SK-N-SH treated with all-trans-retinoic acid at 6 μM for 48 hours (cell line): ENCODE measurements around the gene IFITM2.

ENCODE experiments used
- BACH2 ChIP-seq: fragments of 250-450 bp; sonication (Bioruptor Pico); IDR thresholded peaks from 2 replicates; pipeline ENCODE4 v1.9.0; 2021; ENCODE audit warnings: mild to moderate bottlenecking, borderline replicate concordance
- GLIS3 ChIP-seq: fragments of 250-450 bp; sonication (Bioruptor Pico); IDR thresholded peaks from 2 replicates; pipeline ENCODE4 v1.5.0; 2020; ENCODE audit warnings: mild to moderate bottlenecking, moderate library complexity
- RARB ChIP-seq: fragments of 250-450 bp; sonication (Bioruptor Pico); IDR thresholded peaks from 2 replicates; pipeline ENCODE4 v1.8.0; 2021; ENCODE audit warnings: mild to moderate bottlenecking, moderate library complexity
- SNAI2 ChIP-seq: fragments of 250-450 bp; sonication (Bioruptor Pico); IDR thresholded peaks from 2 replicates; pipeline ENCODE4 v1.5.0; 2020; ENCODE audit warnings: mild to moderate bottlenecking, moderate library complexity
- TCF4 ChIP-seq: fragments of 250-450 bp; sonication (Bioruptor Pico); IDR thresholded peaks from 2 replicates; pipeline ENCODE4 v1.8.0; 2021; ENCODE audit warnings: mild to moderate bottlenecking, moderate library complexity, borderline replicate concordance
- ZC3H10 ChIP-seq: fragments of 250-450 bp; sonication (Bioruptor Pico); IDR thresholded peaks from 2 replicates; pipeline ENCODE4 v1.5.1; 2021; ENCODE audit warnings: mild to moderate bottlenecking, moderate library complexity
- ZFP3 ChIP-seq: fragments of 250-450 bp; sonication (Bioruptor Pico); IDR thresholded peaks from 2 replicates; pipeline ENCODE4 v1.5.0; 2020; ENCODE audit warnings: mild to moderate bottlenecking, moderate library complexity
- ZFP30 ChIP-seq: fragments of 450-650 bp; formaldehyde crosslinking; IDR thresholded peaks from 2 replicates; pipeline ENCODE4 v1.5.0; 2022; ENCODE audit warnings: mild to moderate bottlenecking, moderate library complexity
- ZNF565 ChIP-seq: fragments of 450-650 bp; formaldehyde crosslinking; conservative IDR thresholded peaks from 2 replicates; pipeline ENCODE4 v1.5.0; 2020; ENCODE audit warnings: low read depth, mild to moderate bottlenecking, moderate library complexity
- ZNF70 ChIP-seq: fragments of 450-650 bp; formaldehyde crosslinking; IDR thresholded peaks from 2 replicates; pipeline ENCODE4 v1.5.0; 2020; ENCODE audit warnings: mild to moderate bottlenecking, moderate library complexity
- TF ChIP-seq, protein P1 (sequence below): fragments of 250-450 bp; sonication (Bioruptor Pico); IDR thresholded peaks from 2 replicates; pipeline ENCODE4 v1.8.0; 2021; ENCODE audit warnings: low read depth, mild to moderate bottlenecking, moderate library complexity, borderline replicate concordance
- TF ChIP-seq, protein P2 (sequence below): fragments of 250-450 bp; sonication (Bioruptor Pico); IDR thresholded peaks from 2 replicates; pipeline ENCODE4 v1.5.1; 2021; ENCODE audit warnings: mild to moderate bottlenecking, moderate library complexity
- TF ChIP-seq, protein P3 (sequence below): fragments of 250-450 bp; sonication (Bioruptor Pico); IDR thresholded peaks from 2 replicates; pipeline ENCODE4 v1.8.0; 2020; ENCODE audit warnings: mild to moderate bottlenecking, moderate library complexity, borderline replicate concordance
- TF ChIP-seq, protein P4 (sequence below): fragments of 250-450 bp; sonication (Bioruptor Pico); IDR thresholded peaks from 2 replicates; pipeline ENCODE4 v1.5.1; 2020; ENCODE audit warnings: low read depth, mild to moderate bottlenecking, moderate library complexity

DNA sequence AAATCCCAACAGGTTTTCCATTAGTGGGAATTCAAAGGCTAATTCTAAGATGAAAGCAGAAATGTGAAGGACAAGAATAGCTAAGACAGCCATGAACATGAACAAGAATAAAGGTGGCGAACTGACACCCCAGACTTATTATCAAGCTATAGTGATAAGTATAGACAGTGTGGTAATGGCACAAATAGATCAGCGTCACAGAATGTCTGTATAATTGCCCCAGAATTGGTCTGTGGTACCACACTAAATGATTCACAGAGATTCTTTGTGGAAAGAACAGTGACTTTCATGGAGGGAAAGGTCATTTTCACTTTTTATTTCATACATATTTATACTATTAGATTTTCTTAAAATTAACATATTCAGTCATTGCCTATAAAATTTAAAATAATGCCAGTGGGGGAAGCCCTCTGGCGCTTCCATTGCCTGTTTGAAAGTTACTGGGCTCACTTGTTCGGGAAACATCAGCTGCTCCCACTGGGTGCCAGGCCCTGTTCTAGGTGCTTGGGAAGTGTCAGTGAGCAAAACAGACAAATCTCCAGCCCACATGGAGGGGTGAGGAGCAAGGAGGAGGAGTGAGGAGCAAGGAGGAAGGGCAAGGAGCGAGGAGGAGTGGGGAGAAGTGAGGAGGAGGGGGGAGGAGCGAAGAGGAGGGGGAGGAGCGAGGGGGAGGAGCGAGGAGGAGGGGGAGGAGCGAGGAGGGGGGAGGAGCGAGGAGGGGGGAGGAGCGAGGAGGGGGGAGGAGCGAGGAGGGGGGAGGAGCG is 40.8 kb upstream of the IFITM2 start:
- TF ChIP-seq, protein P1, sequence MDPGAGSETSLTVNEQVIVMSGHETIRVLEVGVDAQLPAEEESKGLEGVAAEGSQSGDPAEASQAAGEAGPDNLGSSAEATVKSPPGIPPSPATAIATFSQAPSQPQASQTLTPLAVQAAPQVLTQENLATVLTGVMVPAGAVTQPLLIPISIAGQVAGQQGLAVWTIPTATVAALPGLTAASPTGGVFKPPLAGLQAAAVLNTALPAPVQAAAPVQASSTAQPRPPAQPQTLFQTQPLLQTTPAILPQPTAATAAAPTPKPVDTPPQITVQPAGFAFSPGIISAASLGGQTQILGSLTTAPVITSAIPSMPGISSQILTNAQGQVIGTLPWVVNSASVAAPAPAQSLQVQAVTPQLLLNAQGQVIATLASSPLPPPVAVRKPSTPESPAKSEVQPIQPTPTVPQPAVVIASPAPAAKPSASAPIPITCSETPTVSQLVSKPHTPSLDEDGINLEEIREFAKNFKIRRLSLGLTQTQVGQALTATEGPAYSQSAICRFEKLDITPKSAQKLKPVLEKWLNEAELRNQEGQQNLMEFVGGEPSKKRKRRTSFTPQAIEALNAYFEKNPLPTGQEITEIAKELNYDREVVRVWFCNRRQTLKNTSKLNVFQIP (CRISPR knock-in tag): no peak
- TF ChIP-seq, protein P2, sequence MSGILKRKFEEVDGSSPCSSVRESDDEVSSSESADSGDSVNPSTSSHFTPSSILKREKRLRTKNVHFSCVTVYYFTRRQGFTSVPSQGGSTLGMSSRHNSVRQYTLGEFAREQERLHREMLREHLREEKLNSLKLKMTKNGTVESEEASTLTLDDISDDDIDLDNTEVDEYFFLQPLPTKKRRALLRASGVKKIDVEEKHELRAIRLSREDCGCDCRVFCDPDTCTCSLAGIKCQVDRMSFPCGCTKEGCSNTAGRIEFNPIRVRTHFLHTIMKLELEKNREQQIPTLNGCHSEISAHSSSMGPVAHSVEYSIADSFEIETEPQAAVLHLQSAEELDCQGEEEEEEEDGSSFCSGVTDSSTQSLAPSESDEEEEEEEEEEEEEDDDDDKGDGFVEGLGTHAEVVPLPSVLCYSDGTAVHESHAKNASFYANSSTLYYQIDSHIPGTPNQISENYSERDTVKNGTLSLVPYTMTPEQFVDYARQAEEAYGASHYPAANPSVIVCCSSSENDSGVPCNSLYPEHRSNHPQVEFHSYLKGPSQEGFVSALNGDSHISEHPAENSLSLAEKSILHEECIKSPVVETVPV (CRISPR knock-in tag): no peak
- no peak for TF ChIP-seq SNAI2 (CRISPR knock-in tag)
- TF ChIP-seq ZFP3: no peak
- TF ChIP-seq, protein P3, sequence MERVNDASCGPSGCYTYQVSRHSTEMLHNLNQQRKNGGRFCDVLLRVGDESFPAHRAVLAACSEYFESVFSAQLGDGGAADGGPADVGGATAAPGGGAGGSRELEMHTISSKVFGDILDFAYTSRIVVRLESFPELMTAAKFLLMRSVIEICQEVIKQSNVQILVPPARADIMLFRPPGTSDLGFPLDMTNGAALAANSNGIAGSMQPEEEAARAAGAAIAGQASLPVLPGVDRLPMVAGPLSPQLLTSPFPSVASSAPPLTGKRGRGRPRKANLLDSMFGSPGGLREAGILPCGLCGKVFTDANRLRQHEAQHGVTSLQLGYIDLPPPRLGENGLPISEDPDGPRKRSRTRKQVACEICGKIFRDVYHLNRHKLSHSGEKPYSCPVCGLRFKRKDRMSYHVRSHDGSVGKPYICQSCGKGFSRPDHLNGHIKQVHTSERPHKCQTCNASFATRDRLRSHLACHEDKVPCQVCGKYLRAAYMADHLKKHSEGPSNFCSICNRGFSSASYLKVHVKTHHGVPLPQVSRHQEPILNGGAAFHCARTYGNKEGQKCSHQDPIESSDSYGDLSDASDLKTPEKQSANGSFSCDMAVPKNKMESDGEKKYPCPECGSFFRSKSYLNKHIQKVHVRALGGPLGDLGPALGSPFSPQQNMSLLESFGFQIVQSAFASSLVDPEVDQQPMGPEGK (CRISPR knock-in tag): no peak
- TF ChIP-seq ZNF565: no peak
- TF ChIP-seq RARB (CRISPR knock-in tag): no peak
- no peak for TF ChIP-seq ZNF70
- no peak for TF ChIP-seq GLIS3 (CRISPR knock-in tag)
- no peak for TF ChIP-seq ZC3H10 (CRISPR knock-in tag)
- no peak for TF ChIP-seq BACH2 (CRISPR knock-in tag)
- TF ChIP-seq, protein P4, sequence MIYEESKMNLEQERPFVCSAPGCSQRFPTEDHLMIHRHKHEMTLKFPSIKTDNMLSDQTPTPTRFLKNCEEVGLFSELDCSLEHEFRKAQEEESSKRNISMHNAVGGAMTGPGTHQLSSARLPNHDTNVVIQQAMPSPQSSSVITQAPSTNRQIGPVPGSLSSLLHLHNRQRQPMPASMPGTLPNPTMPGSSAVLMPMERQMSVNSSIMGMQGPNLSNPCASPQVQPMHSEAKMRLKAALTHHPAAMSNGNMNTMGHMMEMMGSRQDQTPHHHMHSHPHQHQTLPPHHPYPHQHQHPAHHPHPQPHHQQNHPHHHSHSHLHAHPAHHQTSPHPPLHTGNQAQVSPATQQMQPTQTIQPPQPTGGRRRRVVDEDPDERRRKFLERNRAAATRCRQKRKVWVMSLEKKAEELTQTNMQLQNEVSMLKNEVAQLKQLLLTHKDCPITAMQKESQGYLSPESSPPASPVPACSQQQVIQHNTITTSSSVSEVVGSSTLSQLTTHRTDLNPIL (CRISPR knock-in tag): no peak
- TF ChIP-seq TCF4: no peak
- TF ChIP-seq ZFP30: no peak
